A673 (cell line): ENCODE data around the gene TCF7. TPM values are rescaled to one million over a fixed set of nuclear protein-coding genes. Genes with fewer than 3 reads are reported as not detected.

Experiments used
- BruUV-seq: library from RNA; stranded (reverse); fragments of 400-500 nt; replicated peaks from 2 replicates; lab custom pipeline; 2021; lab: Mats Ljungman, UMichigan
- CTCF ChIA-PET: fragments of 300-600 bp; sonication (Branson Sonifier 250); formaldehyde crosslinking; loops from one replicate; lab custom pipeline; 2022; ENCODE audit warnings: antibody characterized with exemption; lab: Charles Lee
- POLR2A ChIA-PET: fragments of 300-600 bp; sonication (Branson Sonifier 250); formaldehyde crosslinking; loops from one replicate; lab custom pipeline; 2022; ENCODE audit warnings: antibody characterized with exemption; ENCODE audit not compliant: low non-redundant PET; lab: Charles Lee
- DNase-seq: peaks from one replicate; pipeline ENCODE4 v3.0.0-alpha.2; 2015; ENCODE audit warnings: low spot score
- H3K27ac ChIP-seq: fragments of 200-600 bp; sonication (generic); 2 replicates; pipeline ENCODE4 v1.5.1; 2016; ENCODE audit warnings: mixed run types, low read depth, mild to moderate bottlenecking, mixed read lengths, antibody characterized with exemption, low read length; ENCODE audit not compliant: poor library complexity, severe bottlenecking
- H3K27me3 ChIP-seq: fragments of 200-600 bp; sonication (generic); replicated peaks from 2 replicates; pipeline ENCODE4 v1.6.1; 2017; ENCODE audit warnings: mixed run types, low read depth, mild to moderate bottlenecking, mixed read lengths, antibody characterized with exemption, low read length; ENCODE audit not compliant: insufficient read depth, poor library complexity
- H3K36me3 ChIP-seq: fragments of 200-600 bp; sonication (generic); 2 replicates; pipeline ENCODE4 v1.6.1; 2016; ENCODE audit warnings: mixed run types, mild to moderate bottlenecking, mixed read lengths, antibody characterized with exemption, low read length; ENCODE audit not compliant: insufficient read depth, poor library complexity, severe bottlenecking
- H3K4me1 ChIP-seq: fragments of 200-600 bp; sonication (generic); 2 replicates; pipeline ENCODE4 v1.6.1; 2017; ENCODE audit warnings: mixed run types, mild to moderate bottlenecking, mixed read lengths, antibody characterized with exemption, low read length; ENCODE audit not compliant: insufficient read depth, poor library complexity, severe bottlenecking
- H3K4me3 ChIP-seq: fragments of 200-600 bp; sonication (generic); 2 replicates; pipeline ENCODE4 v1.5.1; 2016; ENCODE audit warnings: low read depth, mixed run types, mild to moderate bottlenecking, mixed read lengths, low read length; ENCODE audit not compliant: poor library complexity, severe bottlenecking
- H3K9me3 ChIP-seq: fragments of 200-600 bp; sonication (generic); 2 replicates; pipeline ENCODE4 v1.6.1; 2016; ENCODE audit warnings: mixed run types, low read depth, mild to moderate bottlenecking, mixed read lengths, antibody characterized with exemption, low read length; ENCODE audit not compliant: poor library complexity, severe bottlenecking
- EZH2 ChIP-seq: fragments of 200-600 bp; sonication (generic); IDR thresholded peaks from 2 replicates; pipeline ENCODE4 v1.6.1; 2017; ENCODE audit warnings: borderline replicate concordance, low read depth, mild to moderate bottlenecking, mixed read lengths, antibody characterized with exemption, low read length; ENCODE audit not compliant: poor library complexity, severe bottlenecking
- intact Hi-C: fragments of 100-400 bp; cut with micrococcal nuclease; formaldehyde crosslinking; loops from one replicate; pipeline ENCODE4 v1.10.0; 2022; ENCODE audit not compliant: unreplicated experiment
- total RNA-seq: library from RNA; stranded (reverse); gene quantifications from 2 replicates; pipeline ENCODE4 v1.2.3, GENCODE V29; 2021
- TF ChIP-seq, protein P1 (sequence below): fragments of 300-800, 200-600 bp; sonication (generic); conservative IDR thresholded peaks from 2 replicates; pipeline ENCODE4 v1.5.1; 2017; ENCODE audit warnings: low read depth, mild to moderate bottlenecking, antibody characterized with exemption, low read length, moderate library complexity, mixed read lengths

The TCF7 gene
- total RNA-seq, 1 experiment from 2014 or later, result 3.3 TPM

DNA sequence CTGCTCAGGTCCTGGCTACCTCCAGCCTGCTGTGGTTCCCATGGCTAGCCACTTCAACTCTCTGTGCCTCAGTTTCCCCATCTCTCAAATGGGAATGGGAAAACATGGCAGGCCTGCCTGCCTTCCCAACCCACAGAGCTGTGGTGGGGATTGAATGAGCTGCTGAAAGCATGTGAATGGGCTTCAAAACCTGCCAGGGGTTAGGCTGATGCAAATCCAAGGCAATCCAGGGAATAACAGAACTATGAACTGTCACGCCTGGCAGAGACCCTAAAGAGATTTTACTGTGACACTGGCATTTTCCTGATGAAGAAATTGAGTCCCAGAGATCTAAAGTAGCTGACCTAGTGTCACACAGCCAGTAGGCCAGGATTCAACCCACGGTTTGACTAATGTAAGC, 29.9 kb upstream of the TCF7 start:
- CTCF ChIA-PET, result no interaction called here
- POLR2A ChIA-PET, result interaction anchor here (0.5 kb wide), 1 partner anchor 613 kb away, joined by 3 read pairs; no protein-coding TSS in a partner anchor
- DNase-seq, result no peak
- Histone ChIP-seq H3K36me3 (no peaks in the 10 kb centered on the region), H3K4me3 (no peak overlapping the region), H3K9me3 (no peaks in the 10 kb centered on the region), H3K27ac (no peak overlapping the region), H3K27me3 (no peaks in the 10 kb centered on the region), H3K4me1 (no peaks in the 10 kb centered on the region)
- intact Hi-C loops, result no loop called here
- TF ChIP-seq EZH2, result no peak
- TF ChIP-seq, protein P1, sequence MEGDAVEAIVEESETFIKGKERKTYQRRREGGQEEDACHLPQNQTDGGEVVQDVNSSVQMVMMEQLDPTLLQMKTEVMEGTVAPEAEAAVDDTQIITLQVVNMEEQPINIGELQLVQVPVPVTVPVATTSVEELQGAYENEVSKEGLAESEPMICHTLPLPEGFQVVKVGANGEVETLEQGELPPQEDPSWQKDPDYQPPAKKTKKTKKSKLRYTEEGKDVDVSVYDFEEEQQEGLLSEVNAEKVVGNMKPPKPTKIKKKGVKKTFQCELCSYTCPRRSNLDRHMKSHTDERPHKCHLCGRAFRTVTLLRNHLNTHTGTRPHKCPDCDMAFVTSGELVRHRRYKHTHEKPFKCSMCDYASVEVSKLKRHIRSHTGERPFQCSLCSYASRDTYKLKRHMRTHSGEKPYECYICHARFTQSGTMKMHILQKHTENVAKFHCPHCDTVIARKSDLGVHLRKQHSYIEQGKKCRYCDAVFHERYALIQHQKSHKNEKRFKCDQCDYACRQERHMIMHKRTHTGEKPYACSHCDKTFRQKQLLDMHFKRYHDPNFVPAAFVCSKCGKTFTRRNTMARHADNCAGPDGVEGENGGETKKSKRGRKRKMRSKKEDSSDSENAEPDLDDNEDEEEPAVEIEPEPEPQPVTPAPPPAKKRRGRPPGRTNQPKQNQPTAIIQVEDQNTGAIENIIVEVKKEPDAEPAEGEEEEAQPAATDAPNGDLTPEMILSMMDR, result no peak
- no TSS peak for BruUV-seq

- no peak overlapping the region for H3K27ac ChIP-seq
- no peaks in the 10 kb centered on the region for H3K4me1 ChIP-seq
- intact Hi-C loops, result no loop called here
- ChIA-PET CTCF (no interaction called here), POLR2A (no interaction called here)
- H3K4me3 ChIP-seq, result no peak overlapping the region
- no peak for DNase-seq
- H3K36me3 ChIP-seq, result no peaks in the 10 kb centered on the region
- H3K9me3 ChIP-seq, result no peaks in the 10 kb centered on the region
- TF ChIP-seq, protein P1, result no peak
- no peak for TF ChIP-seq EZH2
- no TSS peak for BruUV-seq
- H3K27me3 ChIP-seq, result no peaks in the 10 kb centered on the region
Observed at GRCh38 chr5:134085411-134085810, 29.1 kb upstream of the TCF7 start.

- DNase-seq, result no peak
- H3K27ac ChIP-seq, result no peak overlapping the region
- ChIA-PET CTCF (interaction anchor here (0.5 kb wide), 1 partner anchor 28 kb away, joined by 8 read pairs; the partner anchor contains the start of gene TCF7), POLR2A (no interaction called here)
- intact Hi-C loops, result no loop called here
- no peaks in the 10 kb centered on the region for H3K9me3 ChIP-seq
- BruUV-seq, result no TSS peak
- no peaks in the 10 kb centered on the region for H3K36me3 ChIP-seq
- TF ChIP-seq EZH2, result no peak
- TF ChIP-seq, protein P1, result no peak
- no peaks in the 10 kb centered on the region for H3K27me3 ChIP-seq
- no peaks in the 10 kb centered on the region for H3K4me1 ChIP-seq
- no peak overlapping the region for H3K4me3 ChIP-seq
Observed at GRCh38 chr5:134086225-134086942, 28.1 kb upstream of the TCF7 start.
